Keratinocyte (primary cell): Measurements from ENCODE around the gene FTL.

Experiments used
- EZH2 ChIP-seq: IDR thresholded peaks from one replicate; pipeline ENCODE4 v1.6.1; 2012; ENCODE audit warnings: inconsistent platforms, mild to moderate bottlenecking, low read length, moderate library complexity
- TF ChIP-seq, protein P1 (sequence below), 3 experiments: IDR thresholded peaks in 1 of 3; conservative IDR thresholded peaks in 1 of 3; optimal IDR thresholded peaks in 1 of 3; 2 replicates in 2 of 3; 3 replicates in 1 of 3; pipeline versions ENCODE3 to v1.5.1; 2011; ENCODE audit warnings: low read length in 3 of 3, mild to moderate bottlenecking in 3 of 3, moderate library complexity in 2 of 3, control low read depth in 1 of 3, inconsistent platforms in 1 of 3; ENCODE audit not compliant: insufficient read depth in 2 of 3; ENCODE audit errors: extremely low read depth in 1 of 3

DNA sequence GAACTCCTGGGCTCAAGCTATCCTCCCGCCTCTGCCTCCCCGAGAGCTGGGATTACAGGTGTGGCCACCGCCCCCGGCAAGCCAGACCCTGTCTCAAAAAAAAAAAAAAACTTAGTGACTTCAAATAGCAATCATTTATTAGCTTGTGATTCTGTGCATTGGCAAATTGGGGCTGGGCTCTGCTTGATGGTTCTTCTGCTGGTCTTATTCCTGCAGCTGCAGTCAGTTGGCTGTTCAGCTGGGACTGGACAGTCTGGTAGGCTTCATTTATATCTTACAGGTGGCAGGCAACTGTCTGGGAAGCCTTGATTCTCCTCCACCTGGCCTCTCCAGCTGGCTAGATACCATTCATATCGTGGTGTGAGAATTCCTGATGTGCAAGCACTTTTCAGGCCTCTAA lies 24.2 kb upstream of the FTL start:
- TF ChIP-seq, protein P1, sequence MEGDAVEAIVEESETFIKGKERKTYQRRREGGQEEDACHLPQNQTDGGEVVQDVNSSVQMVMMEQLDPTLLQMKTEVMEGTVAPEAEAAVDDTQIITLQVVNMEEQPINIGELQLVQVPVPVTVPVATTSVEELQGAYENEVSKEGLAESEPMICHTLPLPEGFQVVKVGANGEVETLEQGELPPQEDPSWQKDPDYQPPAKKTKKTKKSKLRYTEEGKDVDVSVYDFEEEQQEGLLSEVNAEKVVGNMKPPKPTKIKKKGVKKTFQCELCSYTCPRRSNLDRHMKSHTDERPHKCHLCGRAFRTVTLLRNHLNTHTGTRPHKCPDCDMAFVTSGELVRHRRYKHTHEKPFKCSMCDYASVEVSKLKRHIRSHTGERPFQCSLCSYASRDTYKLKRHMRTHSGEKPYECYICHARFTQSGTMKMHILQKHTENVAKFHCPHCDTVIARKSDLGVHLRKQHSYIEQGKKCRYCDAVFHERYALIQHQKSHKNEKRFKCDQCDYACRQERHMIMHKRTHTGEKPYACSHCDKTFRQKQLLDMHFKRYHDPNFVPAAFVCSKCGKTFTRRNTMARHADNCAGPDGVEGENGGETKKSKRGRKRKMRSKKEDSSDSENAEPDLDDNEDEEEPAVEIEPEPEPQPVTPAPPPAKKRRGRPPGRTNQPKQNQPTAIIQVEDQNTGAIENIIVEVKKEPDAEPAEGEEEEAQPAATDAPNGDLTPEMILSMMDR (optimal IDR thresholded peaks at IDR 0.05 in 1 of 3, IDR thresholded peaks at IDR 0.05 in 1 of 3, conservative IDR thresholded peaks at IDR 0.05 in 1 of 3; ENCODE audit: extremely low read depth in 1 of 3, insufficient read depth in 2 of 3, low read length in 3 of 3), result no peak
- TF ChIP-seq EZH2, result no peak
